NOMO-1 treated with DMSO at 0.1 percent for 48 hours (cell line): Measurements from ENCODE around the gene NXN.
"Not testable (repeated sequence)": the region's sequence is repeated elsewhere in the genome, so short reads cannot be mapped to it uniquely, and the experiment has no call there.

Experiments used
- DNase-seq: peaks from one replicate; lab custom pipeline; 2025; ENCODE audit not compliant: unreplicated experiment; lab: John Stamatoyannopoulos, UW

Gene NXN

GRCh38 chr17:838486-838885, 141.1 kb downstream of the NXN start:
- no peak for DNase-seq

- no peak for DNase-seq
Observed at GRCh38 chr17:836151-836550, 143.4 kb downstream of the NXN start.

- not testable (repeated sequence) for DNase-seq
Observed at GRCh38 chr17:835721-836120, 143.9 kb downstream of the NXN start.

- DNase-seq = no peak
Observed at GRCh38 chr17:835263-835662, 144.3 kb downstream of the NXN start.

- no peak for DNase-seq
Observed at GRCh38 chr17:834136-834535, 145.4 kb downstream of the NXN start.

GRCh38 chr17:830950-831349, 148.6 kb downstream of the NXN start:
- DNase-seq = no peak

GRCh38 chr17:830381-830780, 149.2 kb downstream of the NXN start:
- DNase-seq = no peak

GRCh38 chr17:829614-830013, 150.0 kb downstream of the NXN start:
- DNase-seq = not testable (repeated sequence)

- no peak for DNase-seq
Observed at GRCh38 chr17:828761-829160, 150.8 kb downstream of the NXN start.

GRCh38 chr17:826778-827177, 152.8 kb downstream of the NXN start:
- DNase-seq = no peak

- DNase-seq = no peak
Observed at GRCh38 chr17:825216-825615, 154.4 kb downstream of the NXN start.

- DNase-seq = no peak
Observed at GRCh38 chr17:824378-824777, 155.2 kb downstream of the NXN start.

- no peak for DNase-seq
Observed at GRCh38 chr17:823501-823902, 156.1 kb downstream of the NXN start.

GRCh38 chr17:819251-819650, 160.3 kb downstream of the NXN start:
- no peak for DNase-seq

- no peak for DNase-seq
Observed at GRCh38 chr17:814371-814770, 165.2 kb downstream of the NXN start.

- no peak for DNase-seq
Observed at GRCh38 chr17:812638-813204, 166.9 kb downstream of the NXN start.

GRCh38 chr17:811051-811784, 168.4 kb downstream of the NXN start:
- no peak for DNase-seq

GRCh38 chr17:807523-808294, 171.9 kb downstream of the NXN start:
- no peak for DNase-seq

GRCh38 chr17:806781-807522, 172.6 kb downstream of the NXN start:
- no peak for DNase-seq

GRCh38 chr17:806346-806745, 173.2 kb downstream of the NXN start:
- no peak for DNase-seq

- DNase-seq = not testable (repeated sequence)
Observed at GRCh38 chr17:805886-806285, 173.7 kb downstream of the NXN start.
